NCI-H2196 (cell line): ENCODE data around the gene AHRR.
"Not testable (repeated sequence)": the region's sequence is repeated elsewhere in the genome, so short reads cannot be mapped to it uniquely, and the experiment has no call there.

Experiments
- DNase-seq: peaks from one replicate; lab custom pipeline; 2025; ENCODE audit not compliant: unreplicated experiment; lab: John Stamatoyannopoulos, UW

Gene AHRR

GRCh38 chr5:375921-376798, 54.6 kb downstream of the AHRR start:
- DNase-seq, result no peak

GRCh38 chr5:376799-377325, 55.3 kb downstream of the AHRR start:
- no peak for DNase-seq

- DNase-seq, result no peak
Observed at GRCh38 chr5:377326-377981, 55.9 kb downstream of the AHRR start.

GRCh38 chr5:378301-378891, 56.9 kb downstream of the AHRR start:
- DNase-seq, result no peak

- no peak for DNase-seq
Observed at GRCh38 chr5:378976-379742, 57.6 kb downstream of the AHRR start.

GRCh38 chr5:380701-381309, 59.3 kb downstream of the AHRR start:
- no peak for DNase-seq

- no peak for DNase-seq
Observed at GRCh38 chr5:383066-383465, 61.6 kb downstream of the AHRR start.

GRCh38 chr5:383621-384020, 62.1 kb downstream of the AHRR start:
- DNase-seq, result no peak

GRCh38 chr5:384576-384975, 63.1 kb downstream of the AHRR start:
- DNase-seq, result not testable (repeated sequence)

- DNase-seq, result no peak
Observed at GRCh38 chr5:385321-385720, 63.8 kb downstream of the AHRR start.

GRCh38 chr5:386432-387341, 65.2 kb downstream of the AHRR start:
- DNase-seq, result no peak

GRCh38 chr5:387491-388265, 66.2 kb downstream of the AHRR start:
- DNase-seq, result no peak

GRCh38 chr5:388266-389196, 67.0 kb downstream of the AHRR start:
- DNase-seq, result peak; percentile 13

GRCh38 chr5:389197-389821, 67.8 kb downstream of the AHRR start:
- no peak for DNase-seq

- DNase-seq, result no peak
Observed at GRCh38 chr5:389891-390622, 68.5 kb downstream of the AHRR start.

GRCh38 chr5:390623-391491, 69.3 kb downstream of the AHRR start:
- no peak for DNase-seq
